AG09309 (cell line): Measurements from ENCODE around the gene RNF149.

Source experiments
- DNase-seq: peaks from one replicate; pipeline ENCODE4 v3.0.0-alpha.2; 2010; ENCODE audit warnings: low read depth
- H3K4me3 ChIP-seq: 2 replicates; pipeline ENCODE4 v1.5.1; 2011; ENCODE audit warnings: mild to moderate bottlenecking, low read depth, low read length, moderate library complexity; ENCODE audit not compliant: control insufficient read depth
- CTCF ChIP-seq: IDR thresholded peaks from 2 replicates; pipeline ENCODE4 v1.5.1; 2011; ENCODE audit warnings: mild to moderate bottlenecking, low read depth, low read length, inconsistent platforms; ENCODE audit not compliant: insufficient read depth, control insufficient read depth; ENCODE audit errors: missing control alignments

RNF149 gene

GRCh38 chr2:101274142-101274541, 34.4 kb downstream of the RNF149 start:
- no peak for DNase-seq
- TF ChIP-seq CTCF: no peak
- no peak overlapping the region for H3K4me3 ChIP-seq

- DNase-seq: no peak
- TF ChIP-seq CTCF: no peak
- no peak overlapping the region for H3K4me3 ChIP-seq
Observed at GRCh38 chr2:101273056-101273455, 35.4 kb downstream of the RNF149 start.

- no peak for DNase-seq
- TF ChIP-seq CTCF: no peak
- H3K4me3 ChIP-seq: no peak overlapping the region
Observed at GRCh38 chr2:101272045-101272784, 36.3 kb downstream of the RNF149 start.

- DNase-seq: no peak
- no peak overlapping the region for H3K4me3 ChIP-seq
- TF ChIP-seq CTCF: no peak
Observed at GRCh38 chr2:101270700-101271259, 37.7 kb downstream of the RNF149 start.

GRCh38 chr2:101267671-101268656, 40.5 kb downstream of the RNF149 start:
- TF ChIP-seq CTCF: no peak
- no peak overlapping the region for H3K4me3 ChIP-seq
- DNase-seq: no peak

GRCh38 chr2:101265893-101266499, 42.5 kb downstream of the RNF149 start:
- DNase-seq: no peak
- H3K4me3 ChIP-seq: no peak overlapping the region
- TF ChIP-seq CTCF: no peak
